Calu3 (cell line): ENCODE data around the gene COL16A1. TPM values are rescaled to one million over a fixed set of nuclear protein-coding genes. Genes with fewer than 3 reads are reported as not detected.

Experiments used
- BruUV-seq: library from RNA; stranded (reverse); fragments of 400-500 nt; replicated peaks from 2 replicates; lab custom pipeline; 2021; lab: Mats Ljungman, UMichigan
- CTCF ChIA-PET: fragments of 300-600 bp; sonication (Branson Sonifier 250); formaldehyde crosslinking; loops from one replicate; lab custom pipeline; 2022; ENCODE audit warnings: antibody characterized with exemption; lab: Charles Lee
- DNase-seq: peaks from one replicate; pipeline ENCODE4 v3.0.0; 2022
- H3K27ac Mint-ChIP-seq: one replicate; pipeline ENCODE4 v1.8.0; 2022; ENCODE audit warnings: mixed read lengths; ENCODE audit not compliant: unreplicated experiment
- H3K27me3 Mint-ChIP-seq: one replicate; pipeline ENCODE4 v1.8.0; 2022; ENCODE audit warnings: mixed read lengths; ENCODE audit not compliant: unreplicated experiment
- H3K36me3 Mint-ChIP-seq: one replicate; pipeline ENCODE4 v1.8.0; 2022; ENCODE audit warnings: mild to moderate bottlenecking, moderate library complexity, mixed read lengths; ENCODE audit not compliant: insufficient read depth, unreplicated experiment
- H3K4me1 Mint-ChIP-seq: one replicate; pipeline ENCODE4 v1.8.0; 2022; ENCODE audit warnings: mild to moderate bottlenecking, low read depth, mixed read lengths; ENCODE audit not compliant: unreplicated experiment
- H3K4me3 Mint-ChIP-seq: one replicate; pipeline ENCODE4 v1.8.0; 2022; ENCODE audit warnings: mild to moderate bottlenecking, low read depth, moderate library complexity, mixed read lengths; ENCODE audit not compliant: unreplicated experiment
- H3K9me3 Mint-ChIP-seq: one replicate; pipeline ENCODE4 v1.8.0; 2022; ENCODE audit warnings: low read depth, mixed read lengths; ENCODE audit not compliant: unreplicated experiment
- CTCF ChIP-seq: fragments of 200-600 bp; IDR thresholded peaks from one replicate; pipeline ENCODE4 v1.8.0; 2022; ENCODE audit warnings: antibody characterized with exemption; ENCODE audit not compliant: unreplicated experiment
- intact Hi-C: fragments of 100-400 bp; cut with micrococcal nuclease; formaldehyde crosslinking; loops from one replicate; pipeline ENCODE4 v1.10.0; 2022; ENCODE audit not compliant: unreplicated experiment
- total RNA-seq: library from RNA; stranded (reverse); gene quantifications from 2 replicates; pipeline ENCODE4 v1.2.3, GENCODE V29; 2022

The COL16A1 gene
- total RNA-seq, 1 experiment from 2014 or later: 3.8 TPM

- Mint-ChIP-seq H3K36me3 (peaks cover 19% of the 10 kb centered on the region), H3K4me1 (no peaks in the 10 kb centered on the region), H3K27me3 (no peaks in the 10 kb centered on the region), H3K27ac (no peak overlapping the region), H3K4me3 (no peak overlapping the region), H3K9me3 (no peaks in the 10 kb centered on the region)
- intact Hi-C loops: no loop called here
- no peak for DNase-seq
- CTCF ChIA-PET: interaction anchor here (0.6 kb wide), 1 partner anchor 435 kb away, joined by 4 read pairs; no protein-coding TSS in a partner anchor
- TF ChIP-seq CTCF: no peak
- no TSS peak for BruUV-seq
Measured at GRCh38 chr1:31628931-31629556, 74.8 kb downstream of the COL16A1 start.

GRCh38 chr1:31627930-31628559 is 75.8 kb downstream of the COL16A1 start:
- no peaks in the 10 kb centered on the region for H3K27me3 Mint-ChIP-seq
- BruUV-seq: no TSS peak
- no peak overlapping the region for H3K27ac Mint-ChIP-seq
- no peak overlapping the region for H3K4me3 Mint-ChIP-seq
- no peaks in the 10 kb centered on the region for H3K9me3 Mint-ChIP-seq
- intact Hi-C loops: no loop called here
- CTCF ChIA-PET: interaction anchor here (0.6 kb wide), 1 partner anchor 434 kb away, joined by 4 read pairs; no protein-coding TSS in a partner anchor
- H3K4me1 Mint-ChIP-seq: no peaks in the 10 kb centered on the region
- DNase-seq: no peak
- peaks cover 27% of the 10 kb centered on the region for H3K36me3 Mint-ChIP-seq
- no peak for TF ChIP-seq CTCF

GRCh38 chr1:31627301-31627929 is 76.4 kb downstream of the COL16A1 start:
- TF ChIP-seq CTCF: no peak
- no TSS peak for BruUV-seq
- intact Hi-C loops: no loop called here
- H3K27ac Mint-ChIP-seq: no peak overlapping the region
- H3K4me1 Mint-ChIP-seq: no peaks in the 10 kb centered on the region
- no peak overlapping the region for H3K4me3 Mint-ChIP-seq
- DNase-seq: no peak
- no peaks in the 10 kb centered on the region for H3K9me3 Mint-ChIP-seq
- CTCF ChIA-PET: no interaction called here
- peaks cover 27% of the 10 kb centered on the region for H3K36me3 Mint-ChIP-seq
- no peaks in the 10 kb centered on the region for H3K27me3 Mint-ChIP-seq

GRCh38 chr1:31626223-31627207 is 77.3 kb downstream of the COL16A1 start:
- intact Hi-C loops: no loop called here
- TF ChIP-seq CTCF: no peak
- Mint-ChIP-seq H3K4me3 (no peak overlapping the region), H3K36me3 (peaks cover 27% of the 10 kb centered on the region), H3K27ac (no peak overlapping the region), H3K27me3 (no peaks in the 10 kb centered on the region), H3K9me3 (no peaks in the 10 kb centered on the region), H3K4me1 (no peaks in the 10 kb centered on the region)
- DNase-seq: no peak
- CTCF ChIA-PET: interaction anchor here (0.6 kb wide), 1 partner anchor 19 kb away, joined by 3 read pairs; no protein-coding TSS in a partner anchor
- no TSS peak for BruUV-seq
